Erythroblast (primary cell): ENCODE measurements around the gene RBM46.

Source experiments
- GATA1 ChIP-seq: IDR thresholded peaks from 2 replicates; pipeline ENCODE4 v1.6.1; 2011; ENCODE audit warnings: low read depth, mild to moderate bottlenecking, control low read depth, low read length, moderate library complexity
- POLR2A ChIP-seq: IDR thresholded peaks from 2 replicates; pipeline ENCODE4 v1.6.1; 2011; ENCODE audit warnings: mild to moderate bottlenecking, low read length

GRCh38 chr4:154854362-154854761, 73.3 kb downstream of the RBM46 start:
- TF ChIP-seq POLR2A, result no peak
- no peak for TF ChIP-seq GATA1
